Measurements from ENCODE around the gene IRS1. TPM values are rescaled to one million over a fixed set of nuclear protein-coding genes. Genes with fewer than 3 reads are reported as not detected.

IRS1 gene
- total RNA-seq, 4 donors from 2014 or later: 14.3 to 16.2 (median 15.5) TPM

GRCh38 chr2:226716126-226716525, 83.5 kb downstream of the IRS1 start:
- ATAC-seq (ENCODE audit: low FRiP score) (no peak), DNase-seq (ENCODE audit: low spot score) (no peak)
- no peak for TF ChIP-seq CTCF (IDR thresholded peaks at IDR 0.05)

GRCh38 chr2:226715347-226715990, 84.2 kb downstream of the IRS1 start:
- no peak for ATAC-seq (ENCODE audit: low FRiP score)
- DNase-seq (ENCODE audit: low spot score): no peak
- no peak for TF ChIP-seq CTCF (IDR thresholded peaks at IDR 0.05)

DNA sequence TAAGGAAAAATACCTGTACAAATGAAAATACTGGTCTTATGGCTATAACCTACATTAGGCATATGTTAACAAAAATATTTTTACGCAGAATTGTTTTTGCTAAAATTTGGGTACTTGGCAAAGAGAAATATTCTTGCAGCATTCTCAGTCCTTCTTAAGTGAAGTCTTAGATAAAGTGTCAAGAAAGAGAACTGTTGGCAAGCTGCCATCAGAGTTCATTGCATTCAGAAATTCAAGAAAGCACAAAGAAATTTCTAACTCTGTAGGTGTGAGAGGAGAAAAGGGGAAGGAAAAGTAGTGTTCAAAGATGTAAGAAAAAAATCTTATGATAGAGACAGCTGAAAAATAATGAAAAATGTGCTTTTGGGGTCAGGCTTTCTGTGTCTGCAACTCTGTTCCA, 86.7 kb downstream of the IRS1 start:
- no peak for DNase-seq (ENCODE audit: low spot score)
- no peak for ATAC-seq (ENCODE audit: low FRiP score)
- TF ChIP-seq CTCF (IDR thresholded peaks at IDR 0.05): no peak

GRCh38 chr2:226711606-226712296, 87.9 kb downstream of the IRS1 start:
- DNase-seq (ENCODE audit: low spot score) (no peak), ATAC-seq (ENCODE audit: low FRiP score) (no peak)
- no peak for TF ChIP-seq CTCF (IDR thresholded peaks at IDR 0.05)

GRCh38 chr2:226707499-226707898, 92.1 kb downstream of the IRS1 start:
- ATAC-seq (ENCODE audit: low FRiP score) (no peak), DNase-seq (ENCODE audit: low spot score) (no peak)
- no peak for TF ChIP-seq CTCF (IDR thresholded peaks at IDR 0.05)

DNA sequence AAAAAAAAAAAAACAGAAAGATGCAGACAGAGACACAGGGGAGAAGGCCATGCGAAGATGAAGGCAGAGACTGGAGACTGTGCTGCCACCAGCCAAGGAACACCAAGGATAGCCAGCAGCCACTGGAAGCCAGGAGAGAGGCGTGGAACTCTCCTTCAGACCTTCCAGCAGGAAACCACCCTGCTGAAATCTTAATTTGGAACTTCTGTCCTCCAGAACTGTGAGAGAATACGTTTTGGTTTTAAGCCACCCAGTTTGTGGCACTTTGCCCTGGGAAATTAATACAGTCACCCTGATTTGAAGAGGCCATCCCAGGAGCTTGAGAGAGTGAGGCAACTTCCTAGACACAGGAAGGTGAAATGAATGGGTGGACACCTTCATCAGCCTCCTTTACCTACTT, 93.7 kb downstream of the IRS1 start:
- ATAC-seq (ENCODE audit: low FRiP score) (no peak), DNase-seq (ENCODE audit: low spot score) (no peak)
- no peak for TF ChIP-seq CTCF (IDR thresholded peaks at IDR 0.05)

Data from omental fat pad (tissue), 4 donors.